Breast epithelium (tissue), 3 donors: ENCODE measurements around the gene FYB2.

Source experiments
- POLR2A ChIP-seq: fragments of 450-650 bp; IDR thresholded peaks from one replicate; pipeline ENCODE4 v1.6.1; 2016; ENCODE audit warnings: antibody characterized with exemption, mild to moderate bottlenecking, moderate library complexity
- POLR2AphosphoS5 ChIP-seq, 3 donors: sonication (generic); formaldehyde crosslinking; IDR thresholded peaks; one replicate each; pipeline ENCODE4 v1.6.1; 2017; ENCODE audit warnings: antibody characterized with exemption in 3 of 3
- TF ChIP-seq, protein P1 (sequence below), 3 donors: fragments of 450-650 bp; IDR thresholded peaks; one replicate each; pipeline ENCODE4 v1.5.1; 2016 to 2017; ENCODE audit warnings: antibody characterized with exemption in 3 of 3, mild to moderate bottlenecking in 3 of 3, moderate library complexity in 3 of 3

DNA sequence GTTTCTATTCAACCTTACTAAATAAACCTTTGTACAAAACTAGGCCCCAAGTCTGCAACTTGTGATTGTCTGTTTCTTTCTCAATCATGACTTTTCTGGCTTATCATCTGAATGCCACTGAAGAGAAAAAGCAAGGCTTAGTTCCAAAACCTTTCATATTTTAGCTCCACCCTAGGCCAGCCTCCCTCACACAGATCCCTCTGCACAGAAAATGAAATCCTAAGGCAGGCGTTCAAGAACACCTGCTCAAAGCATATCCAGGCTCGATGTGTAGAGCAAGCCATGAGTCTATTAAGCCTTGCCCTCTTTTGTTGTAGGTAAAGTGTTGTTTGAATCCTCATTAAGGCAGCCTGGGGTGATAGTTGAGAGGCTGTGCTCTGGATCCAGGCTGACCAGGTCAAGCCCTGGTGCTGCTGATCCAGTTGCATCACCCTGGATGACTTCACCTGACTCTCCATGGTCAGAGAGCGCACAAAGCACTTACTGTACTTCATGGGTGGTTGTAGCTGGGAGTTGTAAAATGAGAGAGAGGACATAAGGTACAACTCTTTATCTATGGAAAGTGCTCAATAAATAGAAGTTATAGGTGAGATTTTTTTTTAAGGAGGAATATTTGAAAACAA is 39.0 kb downstream of the FYB2 start:
- TF ChIP-seq POLR2A (no peak), POLR2AphosphoS5 (IDR thresholded peaks at IDR 0.05) (no peak)
- TF ChIP-seq, protein P1, sequence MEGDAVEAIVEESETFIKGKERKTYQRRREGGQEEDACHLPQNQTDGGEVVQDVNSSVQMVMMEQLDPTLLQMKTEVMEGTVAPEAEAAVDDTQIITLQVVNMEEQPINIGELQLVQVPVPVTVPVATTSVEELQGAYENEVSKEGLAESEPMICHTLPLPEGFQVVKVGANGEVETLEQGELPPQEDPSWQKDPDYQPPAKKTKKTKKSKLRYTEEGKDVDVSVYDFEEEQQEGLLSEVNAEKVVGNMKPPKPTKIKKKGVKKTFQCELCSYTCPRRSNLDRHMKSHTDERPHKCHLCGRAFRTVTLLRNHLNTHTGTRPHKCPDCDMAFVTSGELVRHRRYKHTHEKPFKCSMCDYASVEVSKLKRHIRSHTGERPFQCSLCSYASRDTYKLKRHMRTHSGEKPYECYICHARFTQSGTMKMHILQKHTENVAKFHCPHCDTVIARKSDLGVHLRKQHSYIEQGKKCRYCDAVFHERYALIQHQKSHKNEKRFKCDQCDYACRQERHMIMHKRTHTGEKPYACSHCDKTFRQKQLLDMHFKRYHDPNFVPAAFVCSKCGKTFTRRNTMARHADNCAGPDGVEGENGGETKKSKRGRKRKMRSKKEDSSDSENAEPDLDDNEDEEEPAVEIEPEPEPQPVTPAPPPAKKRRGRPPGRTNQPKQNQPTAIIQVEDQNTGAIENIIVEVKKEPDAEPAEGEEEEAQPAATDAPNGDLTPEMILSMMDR (IDR thresholded peaks at IDR 0.05), result no peak
